Thoracic aorta (tissue), 2 donors: ENCODE measurements around the gene ASPDH. TPM values are rescaled to one million over a fixed set of nuclear protein-coding genes. Genes with fewer than 3 reads are reported as not detected.

Experiments
- ATAC-seq: fragments of 150-250 bp; one replicate; pipeline ENCODE4 v1.8.0; 2017; ENCODE audit warnings: low read depth; ENCODE audit not compliant: insufficient number of reproducible peaks, low FRiP score
- DNase-seq: peaks from one replicate; pipeline ENCODE4 v3.0.0-alpha.2; 2020; ENCODE audit warnings: low spot score
- H3K27ac ChIP-seq, 2 donors: fragments of 200-600 bp; sonication (generic); 1 replicate in 1 of 2; 2 replicates in 1 of 2; pipeline ENCODE4 v1.5.1; 2016; ENCODE audit warnings: mild to moderate bottlenecking in 2 of 2, moderate library complexity in 2 of 2
- H3K27me3 ChIP-seq: fragments of 200-600 bp; sonication (generic); replicated peaks from 2 replicates; pipeline ENCODE4 v1.6.0; 2016; ENCODE audit warnings: mild to moderate bottlenecking; ENCODE audit not compliant: insufficient read depth
- H3K36me3 ChIP-seq: fragments of 200-600 bp; sonication (generic); one replicate; pipeline ENCODE4 v1.5.1; 2016
- H3K4me1 ChIP-seq, 2 donors: fragments of 200-600 bp; sonication (generic); 1 replicate in 1 of 2; 2 replicates in 1 of 2; pipeline versions ENCODE4 v1.5.1 to v1.6.0; 2016; ENCODE audit warnings: low read depth in 2 of 2, mild to moderate bottlenecking in 1 of 2; ENCODE audit not compliant: control insufficient read depth in 1 of 2
- H3K4me3 ChIP-seq: fragments of 200-600 bp; sonication (generic); 2 replicates; pipeline ENCODE4 v1.5.1; 2016; ENCODE audit warnings: mild to moderate bottlenecking
- H3K9me3 ChIP-seq: fragments of 200-600 bp; sonication (generic); 2 replicates; pipeline ENCODE4 v1.5.1; 2016
- CTCF ChIP-seq: fragments of 200-600 bp; sonication (generic); IDR thresholded peaks from one replicate; pipeline ENCODE4 v1.5.1; 2019; ENCODE audit warnings: antibody characterized with exemption
- total RNA-seq, 2 donors: library from RNA; depleted of rRNA; stranded (reverse); fragments of >200 nt; gene quantifications; one replicate each; pipeline versions ENCODE4 v1.1.0 to v1.2.3, GENCODE V29; 2016

Gene ASPDH
- total RNA-seq, 2 donors from 2014 or later: not detected

- peak overlapping the region; percentile 92 for H3K4me3 ChIP-seq
- no peaks in the 10 kb centered on the region for H3K36me3 ChIP-seq
- H3K27me3 ChIP-seq: no peaks in the 10 kb centered on the region
- ATAC-seq: no peak
- DNase-seq: no peak
- H3K4me1 ChIP-seq: peaks cover 7 to 10% of the 10 kb centered on the region in 2 donors
- no peak for TF ChIP-seq CTCF
- no peak overlapping the region for H3K27ac ChIP-seq
- no peaks in the 10 kb centered on the region for H3K9me3 ChIP-seq
Observed at GRCh38 chr19:50510121-50510670, 3.5 kb downstream of the ASPDH start.

- H3K4me3 ChIP-seq: no peak overlapping the region
- no peaks in the 10 kb centered on the region for H3K9me3 ChIP-seq
- no peak overlapping the region for H3K27ac ChIP-seq
- H3K27me3 ChIP-seq: no peaks in the 10 kb centered on the region
- DNase-seq (no peak), ATAC-seq (no peak)
- peaks cover 7 to 10% of the 10 kb centered on the region in 2 donors for H3K4me1 ChIP-seq
- no peak for TF ChIP-seq CTCF
- H3K36me3 ChIP-seq: no peaks in the 10 kb centered on the region
Observed at GRCh38 chr19:50509366-50509765, 4.3 kb downstream of the ASPDH start.

GRCh38 chr19:50508843-50509190, 4.9 kb downstream of the ASPDH start:
- H3K27me3 ChIP-seq: no peaks in the 10 kb centered on the region
- peaks cover 7 to 10% of the 10 kb centered on the region in 2 donors for H3K4me1 ChIP-seq
- H3K27ac ChIP-seq: no peak overlapping the region
- no peaks in the 10 kb centered on the region for H3K9me3 ChIP-seq
- DNase-seq (no peak), ATAC-seq (no peak)
- TF ChIP-seq CTCF: no peak
- no peaks in the 10 kb centered on the region for H3K36me3 ChIP-seq
- H3K4me3 ChIP-seq: no peak overlapping the region

GRCh38 chr19:50507376-50507775, 6.3 kb downstream of the ASPDH start:
- DNase-seq (no peak), ATAC-seq (no peak)
- Histone ChIP-seq H3K4me1 (peaks cover 7 to 10% of the 10 kb centered on the region in 2 donors), H3K4me3 (no peak overlapping the region), H3K27me3 (no peaks in the 10 kb centered on the region), H3K9me3 (no peaks in the 10 kb centered on the region), H3K36me3 (no peaks in the 10 kb centered on the region), H3K27ac (no peak overlapping the region)
- TF ChIP-seq CTCF: no peak

- ATAC-seq (no peak), DNase-seq (no peak)
- H3K36me3 ChIP-seq: no peaks in the 10 kb centered on the region
- H3K4me3 ChIP-seq: no peak overlapping the region
- TF ChIP-seq CTCF: no peak
- peaks cover 7 to 10% of the 10 kb centered on the region in 2 donors for H3K4me1 ChIP-seq
- H3K27ac ChIP-seq: no peak overlapping the region
- H3K9me3 ChIP-seq: no peaks in the 10 kb centered on the region
- H3K27me3 ChIP-seq: no peaks in the 10 kb centered on the region
Observed at GRCh38 chr19:50506700-50507099, 7.0 kb downstream of the ASPDH start.
